ENCODE results near the gene FHOD3.

FHOD3 gene

GRCh38 chr18:36809590-36810381, 512.3 kb downstream of the FHOD3 start:
- no peaks in the 10 kb centered on the region for H3K9me3 ChIP-seq (ENCODE audit: control insufficient read depth, insufficient read depth, low read depth, low read length)
- CTCF ChIA-PET: interaction anchor here (0.6 to 2.8 kb wide), 19 partner anchors 9 to 1941 kb away, joined by 3 to 11 read pairs (median 4); no protein-coding TSS in a partner anchor
- 0 out of 2 replicates have a peak, but pooled peaks cover under 1% of the 10 kb centered on the region for H3K4me1 ChIP-seq (ENCODE audit: control insufficient read depth, insufficient read depth, low read length)
- no peak overlapping the region for H3K4me3 ChIP-seq (ENCODE audit: low read depth, low read length)
- H3K36me3 ChIP-seq (ENCODE audit: control insufficient read depth in 2 of 2, insufficient read depth in 1 of 2, low read length in 2 of 2): peaks cover 0 to 80% of the 10 kb centered on the region in 2 experiments; a peak in 2 of 3 replicates
- H3K27ac ChIP-seq (ENCODE audit: extremely low read depth, low read depth, low read length): no peak overlapping the region
- POLR2A ChIA-PET: no interaction called here
- TF ChIP-seq ZNF202 (tag by site-specific recombination; IDR thresholded peaks at IDR 0.05; ENCODE audit: borderline replicate concordance): no peak
- TF ChIP-seq KLF7 (tag by site-specific recombination; IDR thresholded peaks at IDR 0.05; ENCODE audit: borderline replicate concordance): no peak
- TF ChIP-seq, protein P1, sequence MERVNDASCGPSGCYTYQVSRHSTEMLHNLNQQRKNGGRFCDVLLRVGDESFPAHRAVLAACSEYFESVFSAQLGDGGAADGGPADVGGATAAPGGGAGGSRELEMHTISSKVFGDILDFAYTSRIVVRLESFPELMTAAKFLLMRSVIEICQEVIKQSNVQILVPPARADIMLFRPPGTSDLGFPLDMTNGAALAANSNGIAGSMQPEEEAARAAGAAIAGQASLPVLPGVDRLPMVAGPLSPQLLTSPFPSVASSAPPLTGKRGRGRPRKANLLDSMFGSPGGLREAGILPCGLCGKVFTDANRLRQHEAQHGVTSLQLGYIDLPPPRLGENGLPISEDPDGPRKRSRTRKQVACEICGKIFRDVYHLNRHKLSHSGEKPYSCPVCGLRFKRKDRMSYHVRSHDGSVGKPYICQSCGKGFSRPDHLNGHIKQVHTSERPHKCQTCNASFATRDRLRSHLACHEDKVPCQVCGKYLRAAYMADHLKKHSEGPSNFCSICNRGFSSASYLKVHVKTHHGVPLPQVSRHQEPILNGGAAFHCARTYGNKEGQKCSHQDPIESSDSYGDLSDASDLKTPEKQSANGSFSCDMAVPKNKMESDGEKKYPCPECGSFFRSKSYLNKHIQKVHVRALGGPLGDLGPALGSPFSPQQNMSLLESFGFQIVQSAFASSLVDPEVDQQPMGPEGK (tag by site-specific recombination; IDR thresholded peaks at IDR 0.05): no peak
- TF ChIP-seq, protein P2, sequence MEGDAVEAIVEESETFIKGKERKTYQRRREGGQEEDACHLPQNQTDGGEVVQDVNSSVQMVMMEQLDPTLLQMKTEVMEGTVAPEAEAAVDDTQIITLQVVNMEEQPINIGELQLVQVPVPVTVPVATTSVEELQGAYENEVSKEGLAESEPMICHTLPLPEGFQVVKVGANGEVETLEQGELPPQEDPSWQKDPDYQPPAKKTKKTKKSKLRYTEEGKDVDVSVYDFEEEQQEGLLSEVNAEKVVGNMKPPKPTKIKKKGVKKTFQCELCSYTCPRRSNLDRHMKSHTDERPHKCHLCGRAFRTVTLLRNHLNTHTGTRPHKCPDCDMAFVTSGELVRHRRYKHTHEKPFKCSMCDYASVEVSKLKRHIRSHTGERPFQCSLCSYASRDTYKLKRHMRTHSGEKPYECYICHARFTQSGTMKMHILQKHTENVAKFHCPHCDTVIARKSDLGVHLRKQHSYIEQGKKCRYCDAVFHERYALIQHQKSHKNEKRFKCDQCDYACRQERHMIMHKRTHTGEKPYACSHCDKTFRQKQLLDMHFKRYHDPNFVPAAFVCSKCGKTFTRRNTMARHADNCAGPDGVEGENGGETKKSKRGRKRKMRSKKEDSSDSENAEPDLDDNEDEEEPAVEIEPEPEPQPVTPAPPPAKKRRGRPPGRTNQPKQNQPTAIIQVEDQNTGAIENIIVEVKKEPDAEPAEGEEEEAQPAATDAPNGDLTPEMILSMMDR (tag by site-specific recombination; IDR thresholded peaks at IDR 0.05): peak; percentile 55; the same call in 1 of the 2 replicates
- TF ChIP-seq ZNF654 (tag by site-specific recombination; IDR thresholded peaks at IDR 0.05; ENCODE audit: low read depth): peak; percentile 63
- 0 out of 2 replicates have a peak, but pooled peaks have one; percentile 25 for TF ChIP-seq ZNF600 (tag by site-specific recombination; IDR thresholded peaks at IDR 0.05)
- TF ChIP-seq ZNF660 (tag by site-specific recombination; IDR thresholded peaks at IDR 0.05): 0 out of 2 replicates have a peak, but pooled peaks have one; percentile 26

DNA sequence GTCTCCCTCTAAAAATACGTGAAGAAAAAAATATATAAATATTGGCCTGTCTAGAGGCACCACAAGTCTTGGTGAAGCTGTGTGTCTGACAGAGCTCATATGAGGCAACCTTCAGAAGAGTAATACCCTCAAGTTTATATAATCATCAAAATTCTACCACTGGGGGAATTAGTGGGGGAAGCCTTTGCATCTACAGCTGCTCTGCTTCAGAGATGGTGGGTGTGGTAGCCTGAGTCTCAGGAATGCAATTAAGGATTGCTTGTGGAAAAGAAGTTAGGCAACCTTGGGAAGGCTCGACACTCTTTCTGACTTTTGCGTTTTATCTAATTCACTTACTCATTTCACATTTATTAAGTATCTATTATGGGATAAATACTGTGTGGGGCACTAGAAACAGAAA, 513.9 kb downstream of the FHOD3 start:
- Histone ChIP-seq H3K4me3 (ENCODE audit: low read depth, low read length) (no peak overlapping the region), H3K27ac (ENCODE audit: extremely low read depth, low read depth, low read length) (no peak overlapping the region), H3K36me3 (ENCODE audit: control insufficient read depth in 2 of 2, insufficient read depth in 1 of 2, low read length in 2 of 2) (peaks cover 0 to 67% of the 10 kb centered on the region in 2 experiments; a peak in 2 of 3 replicates), H3K4me1 (ENCODE audit: control insufficient read depth, insufficient read depth, low read length) (peaks cover 7% of the 10 kb centered on the region; the same call in 1 of the 2 replicates), H3K9me3 (ENCODE audit: control insufficient read depth, insufficient read depth, low read depth, low read length) (no peaks in the 10 kb centered on the region)
- ChIA-PET CTCF (interaction anchor here (0.5 to 1.8 kb wide), 4 partner anchors 8 to 78 kb away, joined by 3 to 11 read pairs (median 3); no protein-coding TSS in a partner anchor), POLR2A (no interaction called here)
- TF ChIP-seq ZNF561 (tag by site-specific recombination; IDR thresholded peaks at IDR 0.05; ENCODE audit: borderline replicate concordance) (no peak), ZNF221 (tag by site-specific recombination; IDR thresholded peaks at IDR 0.05; ENCODE audit: borderline replicate concordance) (no peak), ZBTB17 (tag by site-specific recombination; IDR thresholded peaks at IDR 0.05) (no peak), SALL2 (tag by site-specific recombination; IDR thresholded peaks at IDR 0.05; ENCODE audit: borderline replicate concordance) (no peak), ZNF24 (tag by site-specific recombination; IDR thresholded peaks at IDR 0.05) (no peak), ZNF785 (tag by site-specific recombination; IDR thresholded peaks at IDR 0.05) (no peak), ZNF658 (tag by site-specific recombination; IDR thresholded peaks at IDR 0.05) (no peak), ZSCAN23 (tag by site-specific recombination; IDR thresholded peaks at IDR 0.05) (no peak), ZNF664 (tag by site-specific recombination; IDR thresholded peaks at IDR 0.05) (no peak), ZFP37 (tag by site-specific recombination; IDR thresholded peaks at IDR 0.05) (no peak), ZSCAN30 (tag by site-specific recombination; IDR thresholded peaks at IDR 0.05) (no peak), ZNF10 (tag by site-specific recombination; IDR thresholded peaks at IDR 0.05) (no peak)
- TF ChIP-seq, protein P3, sequence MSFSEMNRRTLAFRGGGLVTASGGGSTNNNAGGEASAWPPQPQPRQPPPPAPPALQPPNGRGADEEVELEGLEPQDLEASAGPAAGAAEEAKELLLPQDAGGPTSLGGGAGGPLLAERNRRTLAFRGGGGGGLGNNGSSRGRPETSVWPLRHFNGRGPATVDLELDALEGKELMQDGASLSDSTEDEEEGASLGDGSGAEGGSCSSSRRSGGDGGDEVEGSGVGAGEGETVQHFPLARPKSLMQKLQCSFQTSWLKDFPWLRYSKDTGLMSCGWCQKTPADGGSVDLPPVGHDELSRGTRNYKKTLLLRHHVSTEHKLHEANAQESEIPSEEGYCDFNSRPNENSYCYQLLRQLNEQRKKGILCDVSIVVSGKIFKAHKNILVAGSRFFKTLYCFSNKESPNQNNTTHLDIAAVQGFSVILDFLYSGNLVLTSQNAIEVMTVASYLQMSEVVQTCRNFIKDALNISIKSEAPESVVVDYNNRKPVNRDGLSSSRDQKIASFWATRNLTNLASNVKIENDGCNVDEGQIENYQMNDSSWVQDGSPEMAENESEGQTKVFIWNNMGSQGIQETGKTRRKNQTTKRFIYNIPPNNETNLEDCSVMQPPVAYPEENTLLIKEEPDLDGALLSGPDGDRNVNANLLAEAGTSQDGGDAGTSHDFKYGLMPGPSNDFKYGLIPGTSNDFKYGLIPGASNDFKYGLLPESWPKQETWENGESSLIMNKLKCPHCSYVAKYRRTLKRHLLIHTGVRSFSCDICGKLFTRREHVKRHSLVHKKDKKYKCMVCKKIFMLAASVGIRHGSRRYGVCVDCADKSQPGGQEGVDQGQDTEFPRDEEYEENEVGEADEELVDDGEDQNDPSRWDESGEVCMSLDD (tag by site-specific recombination; IDR thresholded peaks at IDR 0.05): no peak
- TF ChIP-seq, protein P4, sequence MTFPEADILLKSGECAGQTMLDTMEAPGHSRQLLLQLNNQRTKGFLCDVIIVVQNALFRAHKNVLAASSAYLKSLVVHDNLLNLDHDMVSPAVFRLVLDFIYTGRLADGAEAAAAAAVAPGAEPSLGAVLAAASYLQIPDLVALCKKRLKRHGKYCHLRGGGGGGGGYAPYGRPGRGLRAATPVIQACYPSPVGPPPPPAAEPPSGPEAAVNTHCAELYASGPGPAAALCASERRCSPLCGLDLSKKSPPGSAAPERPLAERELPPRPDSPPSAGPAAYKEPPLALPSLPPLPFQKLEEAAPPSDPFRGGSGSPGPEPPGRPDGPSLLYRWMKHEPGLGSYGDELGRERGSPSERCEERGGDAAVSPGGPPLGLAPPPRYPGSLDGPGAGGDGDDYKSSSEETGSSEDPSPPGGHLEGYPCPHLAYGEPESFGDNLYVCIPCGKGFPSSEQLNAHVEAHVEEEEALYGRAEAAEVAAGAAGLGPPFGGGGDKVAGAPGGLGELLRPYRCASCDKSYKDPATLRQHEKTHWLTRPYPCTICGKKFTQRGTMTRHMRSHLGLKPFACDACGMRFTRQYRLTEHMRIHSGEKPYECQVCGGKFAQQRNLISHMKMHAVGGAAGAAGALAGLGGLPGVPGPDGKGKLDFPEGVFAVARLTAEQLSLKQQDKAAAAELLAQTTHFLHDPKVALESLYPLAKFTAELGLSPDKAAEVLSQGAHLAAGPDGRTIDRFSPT (tag by site-specific recombination; IDR thresholded peaks at IDR 0.05): no peak
